GM21381 (cell line): ENCODE results near the gene TAPT1.
A peak's percentile ranks its signal among the peaks of the same experiment; 100 is the strongest.
"Not testable (repeated sequence)": the region's sequence is repeated elsewhere in the genome, so short reads cannot be mapped to it uniquely, and the experiment has no call there.

Experiments
- ATAC-seq: cut with Tn5 transposase; IDR thresholded peaks from one replicate; pipeline ENCODE4 v1.9.1; 2021; ENCODE audit warnings: mild to moderate bottlenecking, moderate library complexity; ENCODE audit not compliant: unreplicated experiment

TAPT1 gene

GRCh38 chr4:16225863-16226815 lies at the start of gene TAPT1:
Gene TAPT1 (minus strand): TSS chr4:16226471. CDS start chr4:16226457, 14 bp downstream.
- ATAC-seq = peak; percentile 70

- no peak for ATAC-seq
These were observed 45.1 kb upstream of the TAPT1 start for GRCh38 chr4:16271411-16271810.

DNA sequence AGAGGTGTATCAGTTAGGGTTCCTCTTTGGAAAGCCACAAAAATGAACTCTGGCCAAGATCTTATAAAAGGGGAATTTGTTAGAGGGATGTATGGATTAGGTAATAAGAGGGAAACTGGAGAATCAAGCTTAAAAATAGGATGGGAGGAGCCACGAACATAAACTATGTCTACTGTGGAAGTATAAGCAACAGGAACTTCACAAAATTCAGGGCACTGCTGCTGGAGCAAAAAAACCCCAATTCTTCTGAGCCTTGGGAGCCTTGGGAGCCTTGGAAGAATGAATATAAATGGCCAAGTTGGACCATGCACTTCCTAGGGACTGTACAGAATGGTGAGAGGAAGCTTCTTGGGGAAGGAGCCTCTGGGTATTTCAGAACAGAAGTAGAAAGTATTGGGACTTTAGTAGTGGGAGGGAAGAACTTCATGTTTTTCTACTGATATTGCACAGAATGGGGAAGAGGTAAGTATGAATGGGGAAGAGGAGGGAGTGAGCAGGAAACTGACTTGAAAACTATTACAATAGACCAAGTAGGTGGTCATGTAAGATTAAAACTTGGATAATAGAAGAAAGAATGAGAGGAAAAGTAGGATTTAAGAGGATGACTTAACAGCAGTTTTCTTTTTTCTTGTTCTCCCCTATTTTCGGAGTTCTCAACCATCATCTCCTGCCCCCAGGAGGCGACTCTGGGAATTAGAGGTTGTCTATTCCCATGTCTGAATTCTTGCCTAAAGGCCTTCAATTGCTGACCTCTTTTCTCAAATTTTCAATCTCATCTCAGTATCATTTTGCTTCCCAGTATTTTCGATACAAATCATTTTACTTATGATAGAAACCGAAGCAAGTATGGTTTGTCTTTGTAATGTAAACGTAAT lies 44.4 kb upstream of the TAPT1 start:
- ATAC-seq = no peak

- ATAC-seq = not testable (repeated sequence)
These were observed 43.6 kb upstream of the TAPT1 start for GRCh38 chr4:16269742-16270453.

DNA sequence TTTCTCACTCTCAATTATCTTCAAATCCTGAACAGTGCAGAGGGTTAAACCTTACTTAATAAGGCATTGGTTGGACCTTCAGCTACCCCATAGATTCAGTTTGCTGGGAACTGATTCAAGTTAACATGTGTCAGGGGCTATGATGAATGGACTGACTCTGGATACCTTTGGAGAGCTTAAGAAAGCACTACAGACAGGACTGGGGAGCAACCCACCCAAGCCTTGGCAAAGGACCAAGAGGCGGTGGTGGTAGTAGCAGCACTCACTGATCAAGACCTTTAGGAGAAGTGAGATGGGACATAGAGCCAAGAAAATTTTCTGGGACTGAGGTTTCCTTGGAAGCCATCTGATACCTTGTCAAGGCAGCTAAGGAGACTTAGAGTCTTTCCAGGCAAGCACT lies 43.0 kb upstream of the TAPT1 start:
- ATAC-seq = no peak

GRCh38 chr4:16268290-16268689 lies 42.0 kb upstream of the TAPT1 start:
- ATAC-seq = no peak

- ATAC-seq = no peak
These were observed 41.4 kb upstream of the TAPT1 start for GRCh38 chr4:16267639-16268038.

GRCh38 chr4:16265820-16266219 lies 39.5 kb upstream of the TAPT1 start:
- no peak for ATAC-seq

DNA sequence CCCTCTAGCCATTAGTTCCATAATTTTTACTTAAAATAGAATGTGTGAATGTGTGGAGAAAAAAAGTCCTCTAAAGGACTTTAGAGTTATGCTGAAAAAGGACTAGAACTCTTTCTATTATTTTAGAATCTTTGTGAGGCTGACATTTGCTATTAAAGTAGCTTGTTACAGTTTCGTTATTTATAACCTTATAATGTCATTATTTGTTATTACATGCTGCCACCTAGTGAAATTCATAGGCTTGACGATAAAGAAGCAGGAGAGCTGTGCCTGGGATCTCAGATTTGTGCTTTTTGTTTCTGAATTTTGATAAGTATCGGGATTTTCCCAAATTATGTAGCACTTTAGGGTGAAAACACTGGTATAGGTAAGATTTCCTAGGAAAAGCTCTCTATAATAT lies 38.5 kb upstream of the TAPT1 start:
- ATAC-seq = no peak

GRCh38 chr4:16263056-16263455 lies 36.8 kb upstream of the TAPT1 start:
- no peak for ATAC-seq

DNA sequence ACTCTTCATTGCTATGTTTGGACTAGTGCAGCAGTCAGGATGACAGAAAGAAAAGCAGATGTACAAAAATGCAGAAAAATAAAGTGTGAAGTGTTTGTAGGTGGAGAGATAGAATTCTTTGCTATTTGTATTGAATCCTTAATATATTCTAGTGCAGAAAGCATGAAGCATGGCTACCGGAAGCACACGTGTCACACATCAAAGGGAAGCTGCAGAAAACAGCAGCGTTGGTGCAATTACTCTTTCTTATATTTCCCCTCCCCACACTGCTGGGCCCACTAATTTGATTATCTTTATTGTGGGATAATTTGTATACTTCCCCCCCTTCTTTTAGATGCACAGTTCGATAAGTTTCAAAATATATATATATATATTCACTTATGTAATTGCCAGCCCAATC lies 35.9 kb upstream of the TAPT1 start:
- no peak for ATAC-seq

DNA sequence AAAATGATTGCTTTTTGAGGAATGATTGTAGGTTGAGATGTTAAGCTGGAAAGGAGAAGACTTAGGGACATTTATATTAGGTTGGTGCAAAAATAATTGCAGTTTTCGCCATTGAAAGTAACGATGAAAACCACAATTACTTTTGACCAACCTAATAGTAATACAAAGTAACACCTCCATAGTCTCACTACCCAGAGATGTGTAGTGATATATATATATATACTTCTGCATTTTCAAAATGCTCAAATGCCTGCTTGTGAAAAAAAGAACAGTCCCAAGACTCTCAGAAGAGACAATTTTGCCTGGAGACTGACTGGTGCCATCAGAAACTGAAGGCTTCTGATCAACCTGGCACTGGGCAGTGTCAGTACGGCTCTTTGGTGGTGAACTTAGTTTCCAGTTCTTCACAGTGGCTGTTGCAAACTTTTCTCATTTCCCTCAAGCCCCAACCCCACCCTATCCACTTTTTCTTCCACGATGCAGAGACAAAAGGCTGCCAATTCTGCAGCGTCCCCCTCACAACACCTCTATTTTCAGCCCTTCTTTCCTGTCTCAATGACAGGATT lies 35.1 kb upstream of the TAPT1 start:
- ATAC-seq = no peak

DNA sequence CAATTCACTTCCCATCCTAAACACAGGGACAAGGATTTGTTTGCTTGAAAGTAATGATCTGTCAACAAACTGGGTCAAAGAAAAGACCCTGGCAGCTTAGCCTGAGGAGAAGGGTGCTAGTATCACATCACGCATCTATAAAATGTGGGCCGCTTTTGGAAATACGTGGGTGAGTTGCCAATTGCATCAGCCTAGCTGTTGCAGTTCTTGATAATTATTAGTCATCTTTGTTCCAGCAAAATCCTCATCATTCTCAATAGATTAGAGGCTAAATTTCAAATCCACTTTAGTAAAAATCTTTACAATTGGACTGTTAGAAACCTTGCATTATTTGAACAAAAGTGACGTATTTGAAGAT lies 33.6 kb upstream of the TAPT1 start:
- ATAC-seq = no peak

DNA sequence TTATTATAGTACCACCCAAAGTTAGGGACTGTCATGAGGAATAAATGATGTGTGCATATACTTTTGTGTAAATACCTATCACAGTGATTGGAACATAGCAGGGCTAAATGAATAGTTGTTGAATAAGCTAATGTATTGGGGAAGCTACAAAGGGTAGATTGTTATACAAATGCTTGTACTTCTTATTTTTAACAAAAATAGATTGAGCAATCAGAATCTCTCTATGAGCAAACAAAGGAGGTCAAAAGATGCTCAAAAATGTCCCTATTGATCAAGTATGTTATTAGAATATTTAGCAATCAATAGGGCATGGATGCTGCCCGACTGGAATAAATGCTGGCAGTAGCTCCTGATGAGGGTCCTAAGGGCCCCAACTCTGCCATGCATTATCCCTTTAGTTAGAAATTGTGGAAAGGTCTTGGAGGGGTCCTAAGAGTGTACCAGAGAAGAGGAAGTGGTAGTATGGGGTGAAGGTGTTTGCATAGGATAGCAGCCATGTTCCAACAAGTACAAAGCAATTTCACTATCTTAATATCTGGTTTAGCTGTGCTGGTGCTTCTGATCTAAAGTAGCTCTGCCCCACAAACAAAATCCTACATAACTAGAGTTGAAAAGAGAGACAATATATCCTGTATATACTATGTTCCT lies 33.1 kb upstream of the TAPT1 start:
- ATAC-seq = no peak

DNA sequence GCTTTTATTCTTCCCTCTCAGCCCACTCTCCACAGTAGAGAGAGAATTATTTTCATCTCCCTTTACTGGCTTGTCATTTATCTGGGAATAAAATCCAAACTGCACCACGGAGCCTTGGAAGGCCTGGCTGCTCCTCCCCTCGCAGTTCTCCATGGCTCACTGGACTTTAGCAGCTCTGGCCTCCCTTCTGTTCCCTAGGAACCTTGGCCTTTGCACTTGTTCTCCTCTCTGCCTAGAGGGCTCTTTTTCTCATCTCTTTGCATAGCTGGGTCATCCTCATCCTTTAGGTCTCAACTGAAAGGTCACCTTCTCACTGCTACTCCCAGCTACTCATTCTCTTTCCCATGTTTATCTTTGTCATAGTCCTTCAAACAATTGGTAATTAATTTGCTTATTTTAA lies 31.3 kb upstream of the TAPT1 start:
- ATAC-seq = no peak

GRCh38 chr4:16256343-16256742 lies 30.1 kb upstream of the TAPT1 start:
- no peak for ATAC-seq

DNA sequence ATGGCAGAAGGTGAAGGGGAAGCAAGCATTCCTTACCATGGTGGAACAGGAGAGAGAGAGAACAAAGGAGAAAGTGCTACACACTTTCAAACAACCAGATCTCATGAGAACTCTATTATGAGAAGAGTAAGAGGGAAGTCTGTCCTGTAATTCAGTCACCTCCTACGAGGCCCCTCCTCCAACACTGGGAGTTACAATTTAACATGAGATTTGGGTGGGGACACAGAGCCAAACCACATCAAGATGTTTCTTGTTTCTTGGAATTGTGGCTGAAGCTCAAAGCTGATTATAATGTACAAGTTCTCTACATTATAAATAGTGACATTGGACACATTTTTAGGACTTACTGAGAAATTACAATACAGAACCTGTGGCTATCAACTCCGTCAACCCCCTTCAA lies 29.5 kb upstream of the TAPT1 start:
- no peak for ATAC-seq

GRCh38 chr4:16253127-16253960 lies 27.1 kb upstream of the TAPT1 start:
- no peak for ATAC-seq

GRCh38 chr4:16250661-16251365 lies 24.5 kb upstream of the TAPT1 start:
- no peak for ATAC-seq
